PFSK-1 (cell line): ENCODE measurements around the gene DPY19L3.

Source experiments
- FOXP2 ChIP-seq: optimal IDR thresholded peaks from 2 replicates; pipeline ENCODE3; 2011; ENCODE audit warnings: borderline replicate concordance, control low read depth, inconsistent platforms; ENCODE audit not compliant: insufficient read depth; ENCODE audit errors: extremely low read length, extremely low read depth
- POLR2AphosphoS5 ChIP-seq: IDR thresholded peaks from 2 replicates; pipeline ENCODE4 v1.6.1; 2012; ENCODE audit warnings: low read depth, mild to moderate bottlenecking, control low read depth, low read length, moderate library complexity
- SIN3A ChIP-seq: IDR thresholded peaks from 2 replicates; pipeline ENCODE4 v1.6.1; 2012; ENCODE audit warnings: mild to moderate bottlenecking, low read length, moderate library complexity, borderline replicate concordance; ENCODE audit not compliant: insufficient read depth
- TAF1 ChIP-seq: IDR thresholded peaks from 2 replicates; pipeline ENCODE4 v1.6.1; 2012; ENCODE audit warnings: low read length, control low read depth, borderline replicate concordance; ENCODE audit not compliant: insufficient read depth
- TF ChIP-seq, protein P1 (sequence below), 2 experiments: IDR thresholded peaks; 2 replicates each; pipeline versions ENCODE4 v1.6.1 to v1.8.0; 2011 to 2012; ENCODE audit warnings: low read depth in 2 of 2, low read length in 2 of 2, control low read depth in 1 of 2, inconsistent platforms in 1 of 2, mild to moderate bottlenecking in 1 of 2, moderate library complexity in 1 of 2; ENCODE audit not compliant: insufficient read depth in 1 of 2

The DPY19L3 gene

DNA sequence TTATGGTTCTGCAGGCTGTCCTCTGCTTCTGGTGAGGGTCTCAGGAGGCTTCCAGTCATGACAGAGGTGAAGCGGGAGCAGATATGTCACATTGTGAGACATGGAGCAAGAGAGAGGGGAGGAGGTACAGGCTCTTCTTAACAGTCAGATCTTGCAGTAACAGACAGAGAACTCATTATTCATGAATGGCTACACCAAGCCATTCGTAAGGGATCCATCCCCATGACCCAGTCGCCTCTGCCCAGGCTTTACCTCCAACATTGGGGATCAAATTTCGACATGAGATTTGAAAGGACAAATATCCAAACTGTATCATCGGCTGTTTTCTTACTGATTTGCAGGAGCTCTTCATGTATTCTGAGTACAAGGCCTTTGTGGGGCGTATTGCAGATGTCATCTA lies 38.5 kb upstream of the DPY19L3 start:
- TF ChIP-seq, protein P1, sequence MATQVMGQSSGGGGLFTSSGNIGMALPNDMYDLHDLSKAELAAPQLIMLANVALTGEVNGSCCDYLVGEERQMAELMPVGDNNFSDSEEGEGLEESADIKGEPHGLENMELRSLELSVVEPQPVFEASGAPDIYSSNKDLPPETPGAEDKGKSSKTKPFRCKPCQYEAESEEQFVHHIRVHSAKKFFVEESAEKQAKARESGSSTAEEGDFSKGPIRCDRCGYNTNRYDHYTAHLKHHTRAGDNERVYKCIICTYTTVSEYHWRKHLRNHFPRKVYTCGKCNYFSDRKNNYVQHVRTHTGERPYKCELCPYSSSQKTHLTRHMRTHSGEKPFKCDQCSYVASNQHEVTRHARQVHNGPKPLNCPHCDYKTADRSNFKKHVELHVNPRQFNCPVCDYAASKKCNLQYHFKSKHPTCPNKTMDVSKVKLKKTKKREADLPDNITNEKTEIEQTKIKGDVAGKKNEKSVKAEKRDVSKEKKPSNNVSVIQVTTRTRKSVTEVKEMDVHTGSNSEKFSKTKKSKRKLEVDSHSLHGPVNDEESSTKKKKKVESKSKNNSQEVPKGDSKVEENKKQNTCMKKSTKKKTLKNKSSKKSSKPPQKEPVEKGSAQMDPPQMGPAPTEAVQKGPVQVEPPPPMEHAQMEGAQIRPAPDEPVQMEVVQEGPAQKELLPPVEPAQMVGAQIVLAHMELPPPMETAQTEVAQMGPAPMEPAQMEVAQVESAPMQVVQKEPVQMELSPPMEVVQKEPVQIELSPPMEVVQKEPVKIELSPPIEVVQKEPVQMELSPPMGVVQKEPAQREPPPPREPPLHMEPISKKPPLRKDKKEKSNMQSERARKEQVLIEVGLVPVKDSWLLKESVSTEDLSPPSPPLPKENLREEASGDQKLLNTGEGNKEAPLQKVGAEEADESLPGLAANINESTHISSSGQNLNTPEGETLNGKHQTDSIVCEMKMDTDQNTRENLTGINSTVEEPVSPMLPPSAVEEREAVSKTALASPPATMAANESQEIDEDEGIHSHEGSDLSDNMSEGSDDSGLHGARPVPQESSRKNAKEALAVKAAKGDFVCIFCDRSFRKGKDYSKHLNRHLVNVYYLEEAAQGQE (IDR thresholded peaks at IDR 0.05; ENCODE audit: insufficient read depth in 1 of 2, low read depth in 2 of 2, low read length in 2 of 2), result no peak
- TF ChIP-seq FOXP2 (no peak), POLR2AphosphoS5 (no peak), SIN3A (no peak), TAF1 (no peak)

DNA sequence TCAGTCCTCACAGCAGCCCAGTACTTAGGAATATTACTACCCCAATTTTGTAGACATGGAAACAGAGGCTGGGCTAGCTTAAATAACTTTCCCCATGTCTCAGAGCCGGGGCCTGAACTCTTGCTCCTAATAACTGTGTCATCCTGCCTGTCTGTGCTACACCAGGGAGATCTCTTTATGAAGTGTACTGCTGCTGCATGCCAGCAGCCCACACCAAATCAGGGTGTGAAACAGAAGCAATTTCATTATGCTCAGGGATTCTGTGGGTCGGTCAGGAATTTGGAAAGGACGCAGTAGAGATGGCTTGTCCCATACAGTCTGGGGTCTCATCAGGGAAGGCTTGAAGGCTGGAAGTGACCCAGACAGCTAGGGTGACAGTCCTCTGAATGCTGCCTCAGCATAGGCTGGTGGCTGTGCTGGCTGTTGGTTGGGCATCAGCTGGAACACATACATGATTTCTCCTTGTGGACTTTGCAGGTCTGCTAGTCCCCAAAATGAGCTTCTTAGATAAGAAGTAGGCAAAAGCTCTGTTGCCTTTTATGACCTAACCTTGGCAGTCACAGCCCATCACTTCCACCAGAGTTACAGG lies 37.5 kb upstream of the DPY19L3 start:
- TF ChIP-seq TAF1, result no peak
- TF ChIP-seq FOXP2, result no peak
- TF ChIP-seq, protein P1 (IDR thresholded peaks at IDR 0.05; ENCODE audit: insufficient read depth in 1 of 2, low read depth in 2 of 2, low read length in 2 of 2), result no peak
- no peak for TF ChIP-seq SIN3A
- no peak for TF ChIP-seq POLR2AphosphoS5

DNA sequence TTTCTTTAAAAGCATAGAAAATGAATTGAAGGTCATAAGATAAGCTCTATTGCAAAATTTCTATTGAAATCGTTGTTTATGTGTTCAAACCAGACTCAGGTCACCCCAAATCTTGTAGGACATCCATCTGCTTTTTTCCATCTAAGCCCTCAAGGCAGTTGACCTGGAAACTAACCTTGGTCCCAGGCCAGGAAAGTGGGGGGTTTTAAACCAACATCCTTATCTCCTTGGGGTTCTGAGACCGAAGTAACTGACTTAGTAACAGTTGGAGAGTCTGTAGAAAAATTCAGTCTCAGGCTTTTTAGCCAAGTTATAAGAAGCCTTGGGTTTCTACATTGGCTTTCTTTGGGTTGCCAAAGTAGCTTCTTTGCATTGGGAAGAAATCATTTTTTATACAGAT lies 36.8 kb upstream of the DPY19L3 start:
- TF ChIP-seq TAF1 (no peak), SIN3A (no peak), FOXP2 (no peak), POLR2AphosphoS5 (no peak)
- TF ChIP-seq, protein P1 (IDR thresholded peaks at IDR 0.05; ENCODE audit: insufficient read depth in 1 of 2, low read depth in 2 of 2, low read length in 2 of 2), result no peak

DNA sequence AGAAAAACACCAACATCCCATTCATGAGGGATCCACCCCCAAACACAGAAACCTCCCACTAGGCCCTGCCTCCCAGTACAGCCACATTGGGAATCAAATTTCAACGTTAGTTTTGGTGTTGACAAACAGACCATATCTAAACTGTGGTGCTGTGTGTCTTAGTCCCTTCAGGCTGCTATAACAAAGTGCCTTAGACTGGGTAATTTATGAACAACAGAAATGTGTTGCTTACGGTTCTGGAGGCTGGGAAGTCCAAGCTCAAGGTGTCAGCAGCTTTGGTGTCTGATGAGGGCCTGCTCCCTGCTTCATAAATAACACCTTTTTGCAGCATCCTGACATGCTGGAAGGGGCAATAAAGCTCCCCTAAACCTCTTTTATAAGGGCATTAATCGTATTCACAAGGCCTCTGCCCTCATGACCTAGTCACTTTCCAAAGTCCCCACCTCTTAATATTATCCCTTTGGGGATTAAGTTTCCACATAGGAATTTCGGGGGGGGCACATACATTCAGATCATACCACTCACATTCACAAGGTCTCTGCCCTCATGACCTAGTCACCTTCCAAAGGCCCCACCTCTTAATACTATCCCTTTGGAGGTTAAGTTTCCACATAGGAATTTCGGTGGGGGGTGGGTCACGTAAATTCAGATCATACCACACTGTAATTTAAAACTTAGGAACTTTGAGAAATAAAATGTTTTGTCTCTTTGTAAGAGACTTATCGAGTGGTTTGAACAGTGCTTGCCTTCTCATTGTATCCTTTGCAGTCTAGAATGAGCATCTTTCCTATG lies 32.6 kb upstream of the DPY19L3 start:
- TF ChIP-seq POLR2AphosphoS5 (no peak), FOXP2 (no peak), TAF1 (no peak), SIN3A (no peak)
- TF ChIP-seq, protein P1 (IDR thresholded peaks at IDR 0.05; ENCODE audit: insufficient read depth in 1 of 2, low read depth in 2 of 2, low read length in 2 of 2), result no peak
